GM23338 (cell line): ENCODE data around the gene SRXN1. TPM values are rescaled to one million over a fixed set of nuclear protein-coding genes. Genes with fewer than 3 reads are reported as not detected.

Experiments used
- ATAC-seq: fragments of 200-7000 bp; cut with Tn5 transposase; 3 replicates; pipeline ENCODE4 v1.9.1; 2020
- DNase-seq: peaks from one replicate; pipeline ENCODE4 v3.0.0-alpha.2; 2015; ENCODE audit warnings: low spot score
- H2AFZ ChIP-seq: fragments of 200-600 bp; sonication (generic); 2 replicates; pipeline ENCODE4 v1.8.0; 2016; ENCODE audit warnings: antibody characterized with exemption, mild to moderate bottlenecking, moderate library complexity
- H3F3A ChIP-seq: fragments of 200-600 bp; sonication (generic); replicated peaks from 2 replicates; pipeline ENCODE4 v1.8.0; 2017; ENCODE audit warnings: antibody characterized with exemption, mixed run types, low read depth
- H3K27ac ChIP-seq: fragments of 200-600 bp; sonication (generic); 2 replicates; pipeline ENCODE4 v1.6.1; 2016; ENCODE audit warnings: low read depth
- H3K27me3 ChIP-seq: fragments of 200-600 bp; sonication (generic); 2 replicates; pipeline ENCODE4 v1.8.0; 2016; ENCODE audit warnings: mild to moderate bottlenecking, mixed run types, moderate library complexity; ENCODE audit not compliant: insufficient read depth
- H3K36me3 ChIP-seq: fragments of 200-600 bp; sonication (generic); 2 replicates; pipeline ENCODE4 v1.8.0; 2016; ENCODE audit warnings: mild to moderate bottlenecking; ENCODE audit not compliant: insufficient read depth
- H3K4me1 ChIP-seq: fragments of 200-600 bp; sonication (generic); 2 replicates; pipeline ENCODE4 v1.8.0; 2016; ENCODE audit warnings: mild to moderate bottlenecking, moderate library complexity; ENCODE audit not compliant: insufficient read depth
- H3K4me2 ChIP-seq: fragments of 200-600 bp; sonication (generic); 2 replicates; pipeline ENCODE4 v1.7.1; 2017; ENCODE audit warnings: mixed run types
- H3K4me3 ChIP-seq: fragments of 200-600 bp; sonication (generic); 2 replicates; pipeline ENCODE4 v1.6.1; 2016; ENCODE audit warnings: mixed run types
- H3K79me2 ChIP-seq: fragments of 200-600 bp; sonication (generic); replicated peaks from 2 replicates; pipeline ENCODE4 v1.8.0; 2017; ENCODE audit warnings: mild to moderate bottlenecking; ENCODE audit not compliant: insufficient read depth
- H3K9me2 ChIP-seq: fragments of 200-600 bp; sonication (generic); 2 replicates; pipeline ENCODE4 v1.8.0; 2017; ENCODE audit not compliant: insufficient read depth
- H4K20me1 ChIP-seq: fragments of 200-600 bp; sonication (generic); replicated peaks from 2 replicates; pipeline ENCODE4 v1.8.0; 2017; ENCODE audit warnings: mild to moderate bottlenecking; ENCODE audit not compliant: insufficient read depth
- H3K27ac Mint-ChIP-seq: 2 replicates; pipeline ENCODE4 v1.8.0; 2020; ENCODE audit warnings: inconsistent platforms, mild to moderate bottlenecking, moderate library complexity, mixed read lengths
- H3K27me3 Mint-ChIP-seq: 3 replicates; pipeline ENCODE4 v1.8.0; 2022; ENCODE audit warnings: low read depth, mild to moderate bottlenecking, moderate library complexity, mixed read lengths, inconsistent platforms; ENCODE audit not compliant: insufficient read depth, poor library complexity
- H3K36me3 Mint-ChIP-seq: 3 replicates; pipeline ENCODE4 v1.8.0; 2021; ENCODE audit warnings: low read depth, mild to moderate bottlenecking, inconsistent platforms, moderate library complexity, mixed read lengths
- H3K4me1 Mint-ChIP-seq: 3 replicates; pipeline ENCODE4 v1.8.0; 2020; ENCODE audit warnings: mild to moderate bottlenecking, inconsistent platforms, mixed read lengths
- H3K4me3 Mint-ChIP-seq: 3 replicates; pipeline ENCODE4 v1.8.0; 2021; ENCODE audit warnings: moderate library complexity, mild to moderate bottlenecking, inconsistent platforms, mixed read lengths
- H3K9me3 Mint-ChIP-seq: 3 replicates; pipeline ENCODE4 v1.8.0; 2020; ENCODE audit warnings: moderate library complexity, mild to moderate bottlenecking, inconsistent platforms, mixed read lengths
- CREB1 ChIP-seq: fragments of 250-450 bp; sonication (Bioruptor Pico); IDR thresholded peaks from 2 replicates; pipeline ENCODE4 v1.5.0; 2020; ENCODE audit warnings: low read depth, mild to moderate bottlenecking, moderate library complexity
- ETS1 ChIP-seq: IDR thresholded peaks from 2 replicates; pipeline ENCODE4 v1.6.1; 2016; ENCODE audit warnings: antibody characterized with exemption
- EZH2 ChIP-seq: fragments of 200-600 bp; sonication (generic); IDR thresholded peaks from one replicate; pipeline ENCODE4 v1.8.0; 2017; ENCODE audit warnings: antibody characterized with exemption, mild to moderate bottlenecking, low read depth; ENCODE audit not compliant: unreplicated experiment
- JUNB ChIP-seq: IDR thresholded peaks from one replicate; pipeline ENCODE4 v1.6.1; 2016; ENCODE audit warnings: antibody characterized with exemption; ENCODE audit not compliant: unreplicated experiment
- NANOG ChIP-seq: IDR thresholded peaks from 2 replicates; pipeline ENCODE4 v1.6.1; 2016; ENCODE audit warnings: antibody characterized with exemption, borderline replicate concordance
- POLR2AphosphoS5 ChIP-seq: IDR thresholded peaks from 2 replicates; pipeline ENCODE4 v1.6.1; 2016; ENCODE audit warnings: antibody characterized with exemption, low read depth
- ZNF114 ChIP-seq: fragments of 250-450 bp; sonication (Bioruptor Pico); IDR thresholded peaks from 2 replicates; pipeline ENCODE4 v1.5.0; 2020; ENCODE audit warnings: mild to moderate bottlenecking, moderate library complexity
- ZNF331 ChIP-seq: fragments of 250-450 bp; sonication (Bioruptor Pico); IDR thresholded peaks from 2 replicates; pipeline ENCODE4 v1.5.0; 2020; ENCODE audit warnings: low read depth, mild to moderate bottlenecking, moderate library complexity
- polyA plus RNA-seq: library from polyadenylated mRNA; unstranded; fragments of >200 nt; fragmentation: Nextera tagmentation; extraction: Ambion mirVana; gene quantifications from 2 replicates; pipeline ENCODE4 v1.2.1, GENCODE V29; 2016
- total RNA-seq: library from RNA; depleted of rRNA; stranded (reverse); fragments of >200 nt; shearing (Covaris generic); gene quantifications from 2 replicates; pipeline ENCODE4 v1.2.3, GENCODE V29; 2014
- TF ChIP-seq, protein P1 (sequence below): IDR thresholded peaks from one replicate; pipeline ENCODE4 v1.6.1; 2018; ENCODE audit warnings: antibody characterized with exemption; ENCODE audit not compliant: unreplicated experiment
- TF ChIP-seq, protein P2 (sequence below), 2 experiments: fragments of 200-600 bp in 1 of 2; sonication (generic) in 1 of 2; conservative IDR thresholded peaks; 2 replicates each; pipeline versions ENCODE4 v1.5.1 to v1.6.1; 2016 to 2017; ENCODE audit warnings: antibody characterized with exemption in 2 of 2, low read depth in 2 of 2, mild to moderate bottlenecking in 2 of 2, moderate library complexity in 1 of 2

SRXN1 gene
- total and polyA plus RNA-seq, 2 experiments from 2014 or later = 8.4 to 26.6 TPM

DNA sequence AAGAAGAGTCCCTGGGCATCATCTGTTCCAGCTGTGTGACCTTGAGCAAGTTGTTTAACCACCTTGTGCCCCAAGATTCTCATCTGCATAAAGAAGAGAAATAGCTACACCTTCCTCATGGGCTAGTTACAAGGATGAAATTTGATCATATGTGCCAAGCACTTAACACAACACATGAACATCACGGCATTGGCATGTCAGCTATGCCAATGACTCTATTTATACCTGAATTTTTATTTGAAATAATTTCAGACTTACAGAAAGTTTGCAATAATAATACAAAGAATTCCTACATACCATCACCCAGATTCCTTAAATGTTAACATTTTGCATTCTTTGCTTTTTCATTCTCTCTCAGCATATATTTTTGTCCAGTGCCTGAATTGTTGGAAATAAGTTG is 21.9 kb downstream of the SRXN1 start:
- H3K27ac Mint-ChIP-seq = no peak overlapping the region
- no peaks in the 10 kb centered on the region for H3K9me2 ChIP-seq
- no peaks in the 10 kb centered on the region for H3K4me1 ChIP-seq
- H3F3A ChIP-seq = no peaks in the 10 kb centered on the region
- H3K4me3 ChIP-seq = no peak overlapping the region
- no peaks in the 10 kb centered on the region for H3K36me3 ChIP-seq
- no peak overlapping the region for H3K4me2 ChIP-seq
- H3K79me2 ChIP-seq = no peaks in the 10 kb centered on the region
- H3K4me1 Mint-ChIP-seq = peaks cover 8% of the 10 kb centered on the region; the same call in 2 of the 3 replicates
- no peak for DNase-seq
- TF ChIP-seq, protein P1, sequence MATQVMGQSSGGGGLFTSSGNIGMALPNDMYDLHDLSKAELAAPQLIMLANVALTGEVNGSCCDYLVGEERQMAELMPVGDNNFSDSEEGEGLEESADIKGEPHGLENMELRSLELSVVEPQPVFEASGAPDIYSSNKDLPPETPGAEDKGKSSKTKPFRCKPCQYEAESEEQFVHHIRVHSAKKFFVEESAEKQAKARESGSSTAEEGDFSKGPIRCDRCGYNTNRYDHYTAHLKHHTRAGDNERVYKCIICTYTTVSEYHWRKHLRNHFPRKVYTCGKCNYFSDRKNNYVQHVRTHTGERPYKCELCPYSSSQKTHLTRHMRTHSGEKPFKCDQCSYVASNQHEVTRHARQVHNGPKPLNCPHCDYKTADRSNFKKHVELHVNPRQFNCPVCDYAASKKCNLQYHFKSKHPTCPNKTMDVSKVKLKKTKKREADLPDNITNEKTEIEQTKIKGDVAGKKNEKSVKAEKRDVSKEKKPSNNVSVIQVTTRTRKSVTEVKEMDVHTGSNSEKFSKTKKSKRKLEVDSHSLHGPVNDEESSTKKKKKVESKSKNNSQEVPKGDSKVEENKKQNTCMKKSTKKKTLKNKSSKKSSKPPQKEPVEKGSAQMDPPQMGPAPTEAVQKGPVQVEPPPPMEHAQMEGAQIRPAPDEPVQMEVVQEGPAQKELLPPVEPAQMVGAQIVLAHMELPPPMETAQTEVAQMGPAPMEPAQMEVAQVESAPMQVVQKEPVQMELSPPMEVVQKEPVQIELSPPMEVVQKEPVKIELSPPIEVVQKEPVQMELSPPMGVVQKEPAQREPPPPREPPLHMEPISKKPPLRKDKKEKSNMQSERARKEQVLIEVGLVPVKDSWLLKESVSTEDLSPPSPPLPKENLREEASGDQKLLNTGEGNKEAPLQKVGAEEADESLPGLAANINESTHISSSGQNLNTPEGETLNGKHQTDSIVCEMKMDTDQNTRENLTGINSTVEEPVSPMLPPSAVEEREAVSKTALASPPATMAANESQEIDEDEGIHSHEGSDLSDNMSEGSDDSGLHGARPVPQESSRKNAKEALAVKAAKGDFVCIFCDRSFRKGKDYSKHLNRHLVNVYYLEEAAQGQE = no peak
- TF ChIP-seq EZH2 (no peak), NANOG (no peak), POLR2AphosphoS5 (no peak), JUNB (no peak), CREB1 (CRISPR knock-in tag) (no peak), ETS1 (no peak), ZNF331 (no peak), ZNF114 (no peak)
- TF ChIP-seq, protein P2, sequence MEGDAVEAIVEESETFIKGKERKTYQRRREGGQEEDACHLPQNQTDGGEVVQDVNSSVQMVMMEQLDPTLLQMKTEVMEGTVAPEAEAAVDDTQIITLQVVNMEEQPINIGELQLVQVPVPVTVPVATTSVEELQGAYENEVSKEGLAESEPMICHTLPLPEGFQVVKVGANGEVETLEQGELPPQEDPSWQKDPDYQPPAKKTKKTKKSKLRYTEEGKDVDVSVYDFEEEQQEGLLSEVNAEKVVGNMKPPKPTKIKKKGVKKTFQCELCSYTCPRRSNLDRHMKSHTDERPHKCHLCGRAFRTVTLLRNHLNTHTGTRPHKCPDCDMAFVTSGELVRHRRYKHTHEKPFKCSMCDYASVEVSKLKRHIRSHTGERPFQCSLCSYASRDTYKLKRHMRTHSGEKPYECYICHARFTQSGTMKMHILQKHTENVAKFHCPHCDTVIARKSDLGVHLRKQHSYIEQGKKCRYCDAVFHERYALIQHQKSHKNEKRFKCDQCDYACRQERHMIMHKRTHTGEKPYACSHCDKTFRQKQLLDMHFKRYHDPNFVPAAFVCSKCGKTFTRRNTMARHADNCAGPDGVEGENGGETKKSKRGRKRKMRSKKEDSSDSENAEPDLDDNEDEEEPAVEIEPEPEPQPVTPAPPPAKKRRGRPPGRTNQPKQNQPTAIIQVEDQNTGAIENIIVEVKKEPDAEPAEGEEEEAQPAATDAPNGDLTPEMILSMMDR (conservative IDR thresholded peaks at IDR 0.05; ENCODE audit: low read depth in 2 of 2) = no peak
- no peaks in the 10 kb centered on the region for H3K27me3 ChIP-seq
- H4K20me1 ChIP-seq = no peaks in the 10 kb centered on the region; the same call in 1 of the 2 replicates
- H3K9me3 Mint-ChIP-seq = no peaks in the 10 kb centered on the region; the same call in 2 of the 3 replicates
- no peak overlapping the region for H3K27ac ChIP-seq
- ATAC-seq = no peak
- H2AFZ ChIP-seq = no peak overlapping the region
- H3K36me3 Mint-ChIP-seq = no peaks in the 10 kb centered on the region
- peaks cover 9% of the 10 kb centered on the region for H3K27me3 Mint-ChIP-seq
- no peak overlapping the region for H3K4me3 Mint-ChIP-seq

DNA sequence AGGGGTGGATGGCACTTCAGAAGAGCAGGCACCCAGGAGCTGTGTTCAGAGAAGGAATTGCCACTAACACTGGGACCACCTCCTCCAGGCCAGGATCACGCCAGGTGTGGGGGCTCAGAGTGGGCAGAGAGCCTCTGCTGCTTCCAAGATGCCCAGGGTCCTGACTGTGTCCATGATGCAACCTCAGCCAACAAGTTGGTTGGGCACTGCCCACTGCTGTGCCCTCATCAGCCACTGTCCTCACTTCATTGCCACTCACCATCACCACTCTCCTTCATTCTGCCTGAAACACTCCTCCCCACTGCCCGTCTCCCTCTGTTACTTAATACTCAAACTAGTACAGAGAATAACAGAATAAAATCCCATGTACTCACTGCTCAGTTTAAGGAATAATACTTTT is 26.4 kb downstream of the SRXN1 start:
- H3K36me3 ChIP-seq = no peaks in the 10 kb centered on the region
- no peaks in the 10 kb centered on the region for H3K79me2 ChIP-seq
- Mint-ChIP-seq H3K4me3 (no peak overlapping the region), H3K9me3 (no peaks in the 10 kb centered on the region), H3K36me3 (no peaks in the 10 kb centered on the region), H3K27ac (no peak overlapping the region), H3K27me3 (peaks cover 3% of the 10 kb centered on the region), H3K4me1 (peaks cover 10% of the 10 kb centered on the region)
- H3K4me2 ChIP-seq = no peak overlapping the region
- H2AFZ ChIP-seq = no peak overlapping the region
- H3K27ac ChIP-seq = no peak overlapping the region
- H3K4me1 ChIP-seq = 0 out of 2 replicates have a peak, but pooled peaks cover 3% of the 10 kb centered on the region
- H3K9me2 ChIP-seq = no peaks in the 10 kb centered on the region
- DNase-seq = no peak
- no peaks in the 10 kb centered on the region; the same call in 1 of the 2 replicates for H4K20me1 ChIP-seq
- no peak overlapping the region for H3K4me3 ChIP-seq
- ATAC-seq = no peak
- no peaks in the 10 kb centered on the region for H3K27me3 ChIP-seq
- H3F3A ChIP-seq = no peaks in the 10 kb centered on the region
- TF ChIP-seq CREB1 (CRISPR knock-in tag) (no peak), NANOG (no peak)
